ENCODE results near the gene CD2BP2. TPM values are rescaled to one million over a fixed set of nuclear protein-coding genes. Genes with fewer than 3 reads are reported as not detected.

Gene CD2BP2
- total RNA-seq, 2 donors from 2014 or later, result 44.8 to 76.1 TPM

GRCh38 chr16:30372038-30372712 lies 17.1 kb upstream of the CD2BP2 start:
- intact Hi-C loops (cut with DNase I), result no loop called here
- H3K9ac ChIP-seq (ENCODE audit: low read depth in 2 of 2, low read length in 2 of 2), result no peak overlapping the region
- DNase-seq, result no peak
- H3K27me3 ChIP-seq, result no peaks in the 10 kb centered on the region
- H3K4me1 ChIP-seq, result peaks cover 19% of the 10 kb centered on the region
- no peaks in the 10 kb centered on the region for H3K36me3 ChIP-seq
- H3K9me3 ChIP-seq, result no peaks in the 10 kb centered on the region
- no peak overlapping the region for H3K27ac ChIP-seq
- H3K4me3 ChIP-seq, result no peak overlapping the region
- no peak for TF ChIP-seq CTCF (IDR thresholded peaks at IDR 0.05)

DNA sequence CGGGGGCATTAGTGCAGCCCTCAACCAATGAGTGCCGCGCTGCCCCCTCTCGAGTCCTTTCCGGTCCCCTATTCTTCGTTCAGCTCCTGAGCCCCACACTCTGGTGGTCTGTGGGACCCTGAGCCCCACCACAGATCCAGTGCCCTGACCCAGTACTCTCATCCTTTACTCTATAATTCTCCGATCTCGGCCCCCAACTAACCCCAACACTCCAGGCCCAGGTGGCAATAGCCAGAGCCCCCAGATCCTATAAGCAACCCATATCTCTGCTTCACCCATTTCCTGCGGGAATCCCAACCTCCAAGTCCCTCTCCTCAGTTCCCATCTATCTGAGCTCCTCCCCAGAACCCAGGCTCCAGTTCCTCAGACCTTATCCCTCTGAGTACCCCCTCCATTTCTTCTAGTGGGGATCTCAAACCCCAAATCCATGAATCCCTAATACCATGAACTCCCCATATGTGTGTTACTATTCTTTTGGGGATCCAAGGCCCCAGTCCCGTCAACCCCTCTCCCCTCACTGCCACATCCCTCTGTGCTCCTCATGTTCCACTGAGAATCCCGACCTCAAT lies 16.2 kb upstream of the CD2BP2 start:
- TF ChIP-seq CTCF (IDR thresholded peaks at IDR 0.05), result no peak
- intact Hi-C loops (cut with DNase I), result no loop called here

DNA sequence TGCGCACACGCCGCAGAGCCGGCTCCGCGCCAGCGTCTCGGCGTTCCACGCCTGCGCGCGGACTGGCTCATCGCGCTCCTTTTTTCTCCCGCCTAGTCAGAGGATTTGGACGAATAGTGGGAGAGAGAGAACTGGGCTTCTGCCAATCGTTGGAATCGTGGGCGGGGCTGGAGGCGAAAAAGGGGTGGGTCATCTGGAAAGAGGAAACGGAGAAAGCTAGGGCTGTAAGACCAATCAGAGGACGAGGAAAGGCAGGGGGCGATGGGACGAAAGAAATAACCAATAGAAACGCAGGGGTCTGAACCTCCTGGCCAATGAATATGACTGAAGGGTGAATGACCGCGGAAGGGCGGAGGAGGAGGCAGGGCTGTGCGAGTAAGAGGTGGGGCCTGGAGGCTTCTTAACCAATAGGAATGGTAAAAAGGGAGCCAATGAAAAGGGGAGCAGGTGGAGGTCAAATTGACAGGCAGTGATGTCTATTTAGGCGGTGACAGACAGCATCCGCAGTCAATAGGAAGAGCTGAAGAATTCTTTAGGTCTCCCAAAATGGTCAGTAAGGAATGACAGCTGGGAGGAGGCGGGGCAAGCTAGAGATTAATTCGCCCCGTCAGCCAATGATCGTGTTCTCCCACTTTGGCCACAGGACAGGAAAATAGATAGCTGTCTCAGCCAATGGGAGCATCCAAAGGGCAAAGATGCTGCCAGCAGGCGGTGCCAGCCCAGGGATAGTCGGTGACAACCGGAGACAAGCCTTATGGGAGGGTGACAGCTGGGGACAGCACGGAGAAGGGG lies 15.5 kb upstream of the CD2BP2 start, which contains the start of gene TBC1D10B:
TBC1D10B (minus strand) TSS at position 39 of the 792 bp plus-strand sequence. CDS start 311 bp downstream, outside the sequence.
- H3K4me1 ChIP-seq, result peaks cover 17% of the 10 kb centered on the region
- peak; percentile 14 for TF ChIP-seq CTCF (IDR thresholded peaks at IDR 0.05)
- intact Hi-C loops (cut with DNase I), result no loop called here

More for the DNA sequence above, 16.2 kb upstream of the CD2BP2 start:
- Histone ChIP-seq H3K9ac (ENCODE audit: low read depth in 2 of 2, low read length in 2 of 2) (peak overlapping the region; percentile 61 to 80), H3K27me3 (no peaks in the 10 kb centered on the region), H3K36me3 (no peaks in the 10 kb centered on the region), H3K27ac (peak overlapping the region; percentile 83), H3K4me3 (peak overlapping the region; percentile 39), H3K9me3 (no peaks in the 10 kb centered on the region), H3K4me1 (peaks cover 17% of the 10 kb centered on the region)
- DNase-seq, result no peak

GRCh38 chr16:30369938-30370455 lies 14.9 kb upstream of the CD2BP2 start:
- DNase-seq, result no peak
- H3K9ac ChIP-seq (ENCODE audit: low read depth in 2 of 2, low read length in 2 of 2), result peak overlapping the region; percentile 76 to 91
- intact Hi-C loops (cut with DNase I), result no loop called here
- H3K4me3 ChIP-seq, result peak overlapping the region; percentile 73
- H3K9me3 ChIP-seq, result no peaks in the 10 kb centered on the region
- no peaks in the 10 kb centered on the region for H3K36me3 ChIP-seq
- TF ChIP-seq CTCF (IDR thresholded peaks at IDR 0.05), result no peak
- H3K4me1 ChIP-seq, result peaks cover 17% of the 10 kb centered on the region
- peak overlapping the region; percentile 40 for H3K27ac ChIP-seq
- H3K27me3 ChIP-seq, result no peaks in the 10 kb centered on the region

More for the DNA sequence above, 15.5 kb upstream of the CD2BP2 start, which contains the start of gene TBC1D10B:
- Histone ChIP-seq H3K27ac (peak within 1 kb of the TSS; percentile 83), H3K27me3 (no peaks in the 10 kb centered on the region), H3K36me3 (no peaks in the 10 kb centered on the region), H3K9me3 (no peaks in the 10 kb centered on the region), H3K4me3 (peak within 1 kb of the TSS; percentile 73), H3K9ac (ENCODE audit: low read depth in 2 of 2, low read length in 2 of 2) (peak within 1 kb of the TSS; percentile 76 to 91)
- DNase-seq, result peak; percentile 100
